ENCODE results near the gene TSPAN1.

- TF ChIP-seq EP300 (IDR thresholded peaks at IDR 0.05) (no peak), POLR2A (IDR thresholded peaks at IDR 0.05; ENCODE audit: low read depth) (no peak)
Observed at GRCh38 chr1:46133781-46134350, 41.0 kb upstream of the TSPAN1 start.
